Fibroblast of skin of left biceps (primary cell): Measurements from ENCODE around the gene ADAM19.

Source experiments
- DNase-seq, 2 experiments: peaks; one replicate each; pipeline ENCODE4 v3.0.0-alpha.2; 2013; ENCODE audit warnings: low read depth in 2 of 2

The ADAM19 gene

GRCh38 chr5:157518963-157519362 lies 56.6 kb downstream of the ADAM19 start:
- no peak for DNase-seq

- peak in 1 of 2 experiments; percentile 51 for DNase-seq
These were observed 58.8 kb downstream of the ADAM19 start for GRCh38 chr5:157516626-157517325.

- DNase-seq = peak; percentile 64 to 66
These were observed 59.6 kb downstream of the ADAM19 start for GRCh38 chr5:157516006-157516405.

- no peak for DNase-seq
These were observed 60.6 kb downstream of the ADAM19 start for GRCh38 chr5:157514974-157515373.

GRCh38 chr5:157513182-157513581 lies 62.4 kb downstream of the ADAM19 start:
- no peak for DNase-seq

- DNase-seq = peak; percentile 91 to 93
These were observed 63.6 kb downstream of the ADAM19 start for GRCh38 chr5:157511651-157512644.

- no peak for DNase-seq
These were observed 64.9 kb downstream of the ADAM19 start for GRCh38 chr5:157510682-157511081.

GRCh38 chr5:157509587-157509986 lies 66.0 kb downstream of the ADAM19 start:
- DNase-seq = no peak

- DNase-seq = no peak
These were observed 66.5 kb downstream of the ADAM19 start for GRCh38 chr5:157509093-157509492.

- no peak for DNase-seq
These were observed 68.4 kb downstream of the ADAM19 start for GRCh38 chr5:157506981-157507780.

- DNase-seq = no peak
These were observed 69.4 kb downstream of the ADAM19 start for GRCh38 chr5:157506066-157506590.

- no peak for DNase-seq
These were observed 70.1 kb downstream of the ADAM19 start for GRCh38 chr5:157505496-157505895.

- DNase-seq = no peak
These were observed 71.5 kb downstream of the ADAM19 start for GRCh38 chr5:157504053-157504452.

GRCh38 chr5:157502143-157502647 lies 73.4 kb downstream of the ADAM19 start:
- no peak for DNase-seq

GRCh38 chr5:157497875-157498611 lies 77.5 kb downstream of the ADAM19 start:
- no peak for DNase-seq

GRCh38 chr5:157496864-157497263 lies 78.7 kb downstream of the ADAM19 start:
- no peak for DNase-seq

- no peak for DNase-seq
These were observed 81.3 kb downstream of the ADAM19 start for GRCh38 chr5:157494178-157494832.

- DNase-seq = no peak
These were observed 82.7 kb downstream of the ADAM19 start for GRCh38 chr5:157492886-157493285.

GRCh38 chr5:157491471-157491995 lies 84.0 kb downstream of the ADAM19 start:
- DNase-seq = no peak

GRCh38 chr5:157487358-157487757 lies 88.2 kb downstream of the ADAM19 start:
- DNase-seq = no peak
